Aorta (tissue), 5 donors: ENCODE results near the gene COBL. TPM values are rescaled to one million over a fixed set of nuclear protein-coding genes. Genes with fewer than 3 reads are reported as not detected.

Source experiments
- ATAC-seq: fragments of 200-7000 bp; cut with Tn5 transposase; one replicate; pipeline ENCODE4 v1.9.1; 2022; ENCODE audit warnings: moderate library complexity; ENCODE audit not compliant: low FRiP score
- DNase-seq, 2 donors: peaks; one replicate each; pipeline ENCODE4 v3.0.0-alpha.2; 2020
- H3K27ac ChIP-seq, 2 donors: one replicate each; pipeline ENCODE4 v1.5.1; 2013; ENCODE audit warnings: low read length in 2 of 2, mild to moderate bottlenecking in 2 of 2, moderate library complexity in 2 of 2, control low read depth in 1 of 2, inconsistent platforms in 1 of 2, low read depth in 1 of 2
- H3K27me3 ChIP-seq, 2 donors: one replicate each; pipeline ENCODE4 v1.6.1; 2013; ENCODE audit warnings: control low read depth in 1 of 2, low read length in 1 of 2, mild to moderate bottlenecking in 1 of 2, moderate library complexity in 1 of 2; ENCODE audit not compliant: insufficient read depth in 2 of 2, control insufficient read depth in 1 of 2
- H3K36me3 ChIP-seq, 2 donors: one replicate each; pipeline ENCODE4 v1.6.1; 2013; ENCODE audit warnings: control low read depth in 1 of 2, low read length in 1 of 2, mild to moderate bottlenecking in 1 of 2; ENCODE audit not compliant: insufficient read depth in 2 of 2, control insufficient read depth in 1 of 2
- H3K4me1 ChIP-seq, 2 donors: one replicate each; pipeline ENCODE4 v1.6.1; 2013; ENCODE audit warnings: low read length in 2 of 2, control low read depth in 1 of 2, mild to moderate bottlenecking in 1 of 2, moderate library complexity in 1 of 2; ENCODE audit not compliant: insufficient read depth in 2 of 2, control insufficient read depth in 1 of 2
- H3K4me3 ChIP-seq, 2 donors: one replicate each; pipeline ENCODE4 v1.5.1; 2013; ENCODE audit warnings: low read length in 2 of 2, control low read depth in 1 of 2, mild to moderate bottlenecking in 1 of 2
- H3K9me3 ChIP-seq: one replicate; pipeline ENCODE4 v1.6.1; 2013; ENCODE audit warnings: mild to moderate bottlenecking, low read length; ENCODE audit not compliant: control insufficient read depth
- WGBS, 2 donors: extraction: QIAGEN DNeasy Blood & Tissue Kit; methylation state at CpG; one replicate each; pipeline ENCODE4 v1.1.7; 2013; 5-methylcytosine and 5-hydroxymethylcytosine counted together
- intact Hi-C, 2 donors: fragments of 100-400 bp; cut with DNase I; formaldehyde crosslinking; loops; one replicate each; pipeline versions ENCODE4 v1.14.2 to v1.15.0; 2022
- polyA plus RNA-seq, 2 donors: library from polyadenylated mRNA; stranded (reverse); fragments of 200-250 nt; gene quantifications; one replicate each; pipeline ENCODE4 v1.2.3, GENCODE V29; 2013
- total RNA-seq, 2 donors: library from RNA; stranded (reverse); fragmentation: NEBNext Ultra II Directional; extraction: Animal tissue kit (Norgen Biotek cat#: 25700); gene quantifications; one replicate each; pipeline ENCODE4 v1.2.1, GENCODE V29; 2021
- donor health status: healthy with polysubstance abuse.
- donor health status: Bipolar disorder and iron deficiency.
- donor health status: DM: no; HTN: no; CAD: no.
- donor health status: DM: no; HTN: no; CAD: no.
- donor health status: DM: yes; HTN: yes; CAD: no.

Gene COBL
- total and polyA plus RNA-seq, 4 donors, result 0.31 to 5.3 (median 1.1) TPM

DNA sequence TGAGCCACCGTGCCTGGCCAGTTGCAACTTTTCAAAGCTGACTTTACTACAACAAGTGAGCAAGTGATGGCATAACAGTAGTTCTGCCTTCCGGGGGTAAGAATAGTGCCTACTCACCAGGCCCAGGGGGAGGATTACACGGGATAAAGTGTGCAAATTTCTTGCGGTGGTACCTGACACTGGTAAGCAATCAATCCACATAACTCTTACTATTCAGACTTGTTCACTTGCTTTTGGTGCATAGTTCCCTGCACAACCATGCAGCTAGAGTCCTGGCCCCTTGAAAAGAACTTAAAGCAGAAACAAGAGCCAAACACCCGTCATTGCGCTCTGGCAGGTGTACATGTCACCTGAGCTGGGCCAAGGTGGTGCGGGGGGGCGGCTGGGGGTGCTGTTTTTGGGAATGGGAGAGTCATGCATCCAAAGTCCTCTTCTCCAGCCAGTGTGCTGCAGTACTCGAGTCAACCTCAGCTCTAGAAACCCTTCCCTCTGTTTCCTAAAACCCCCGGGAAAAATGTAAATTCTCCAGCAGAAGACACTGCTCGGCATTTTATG lies 5.4 kb upstream of the COBL start:
- Histone ChIP-seq H3K36me3 (no peaks in the 10 kb centered on the region), H3K27me3 (no peaks in the 10 kb centered on the region), H3K27ac (no peak overlapping the region), H3K9me3 (no peaks in the 10 kb centered on the region), H3K4me3 (no peak overlapping the region), H3K4me1 (no peaks in the 10 kb centered on the region)
- 75 to 78% methylated on average over 11 of the region's 11 CpGs for WGBS, 2 donors
- no peak for ATAC-seq
- intact Hi-C loops, result no loop called here
- DNase-seq, result no peak

DNA sequence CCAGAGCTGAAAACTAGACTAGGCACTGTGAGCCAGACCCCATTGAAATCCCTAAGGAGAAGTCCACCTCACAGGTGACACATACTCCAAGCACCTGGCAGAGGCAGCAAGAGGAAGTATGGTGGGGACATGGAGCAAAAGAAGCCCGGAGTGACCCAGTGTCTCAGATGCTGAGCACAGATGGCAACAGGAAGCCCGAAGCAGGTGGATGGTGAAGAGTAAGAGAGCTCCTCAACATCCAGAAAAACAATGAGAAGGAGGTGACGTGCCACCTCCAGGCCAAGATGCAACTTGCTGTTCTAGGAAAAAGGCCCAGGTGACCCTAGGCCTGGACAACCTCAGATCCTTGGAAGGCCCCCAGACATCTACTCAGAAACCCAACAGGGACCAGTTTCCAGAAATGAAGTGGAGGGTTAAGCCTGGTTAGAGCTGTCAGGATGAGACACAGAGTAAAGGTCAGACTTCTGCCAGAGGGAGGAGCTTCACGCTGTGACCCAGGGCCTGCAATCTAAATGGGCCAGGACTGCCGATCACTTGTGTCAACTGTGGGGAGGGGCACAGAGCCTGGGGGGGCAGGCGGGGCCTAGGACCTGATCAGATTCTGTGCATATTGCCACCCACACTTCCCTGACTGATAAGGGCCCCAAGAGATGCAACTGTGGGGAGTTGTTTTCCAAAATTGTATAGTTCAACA lies 2.4 kb upstream of the COBL start:
- Histone ChIP-seq H3K27ac (no peak overlapping the region), H3K9me3 (no peaks in the 10 kb centered on the region), H3K27me3 (no peaks in the 10 kb centered on the region), H3K36me3 (no peaks in the 10 kb centered on the region), H3K4me3 (no peak overlapping the region), H3K4me1 (no peaks in the 10 kb centered on the region)
- 77 to 79% methylated on average over 6 of the region's 6 CpGs for WGBS, 2 donors
- DNase-seq, result no peak
- ATAC-seq, result no peak
- intact Hi-C loops, result no loop called here

DNA sequence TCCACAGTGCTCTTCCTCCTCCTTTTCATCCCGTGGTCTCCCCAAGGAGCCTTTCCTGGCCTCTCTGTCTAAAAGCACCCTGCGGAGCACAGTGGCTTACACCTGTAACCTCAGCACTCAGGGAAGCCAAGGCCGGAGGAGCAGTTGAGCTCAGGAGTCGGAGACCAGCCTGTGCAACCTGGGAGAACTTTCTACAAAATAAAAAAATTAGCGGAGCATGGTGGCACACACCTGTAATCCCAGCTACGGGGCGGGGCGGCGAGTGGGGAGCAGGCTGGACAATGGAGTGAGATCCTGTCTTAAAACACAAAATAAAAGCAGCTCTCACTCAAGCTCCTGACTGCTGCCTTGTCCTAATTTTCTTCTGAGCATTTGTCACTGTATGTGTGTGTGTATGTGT lies 1.4 kb upstream of the COBL start:
- ATAC-seq (no peak), DNase-seq (no peak)
- Histone ChIP-seq H3K4me3 (no peak overlapping the region), H3K36me3 (no peaks in the 10 kb centered on the region), H3K9me3 (no peaks in the 10 kb centered on the region), H3K4me1 (no peaks in the 10 kb centered on the region), H3K27ac (no peak overlapping the region), H3K27me3 (no peaks in the 10 kb centered on the region)
- WGBS, 2 donors, result 88 to 89% methylated on average over 9 of the region's 9 CpGs
- intact Hi-C loops, result no loop called here

GRCh38 chr7:51317582-51317910 lies 937 bp upstream of the COBL start:
- Histone ChIP-seq H3K4me1 (no peaks in the 10 kb centered on the region), H3K36me3 (no peaks in the 10 kb centered on the region), H3K4me3 (no peak overlapping the region), H3K27me3 (no peaks in the 10 kb centered on the region), H3K27ac (no peak overlapping the region), H3K9me3 (no peaks in the 10 kb centered on the region)
- WGBS, 2 donors, result 50 to 52% methylated on average over 8 of the region's 8 CpGs
- intact Hi-C loops, result no loop called here
- DNase-seq, result no peak
- no peak for ATAC-seq

GRCh38 chr7:51316262-51316665 lies 345 bp downstream of the COBL start:
- Histone ChIP-seq H3K36me3 (no peaks in the 10 kb centered on the region), H3K4me3 (peak overlapping the region; percentile 1 to 33), H3K4me1 (no peaks in the 10 kb centered on the region), H3K27ac (no peak overlapping the region), H3K9me3 (no peaks in the 10 kb centered on the region), H3K27me3 (no peaks in the 10 kb centered on the region)
- ATAC-seq (peak; percentile 27), DNase-seq (no peak)
- WGBS, 2 donors, result 1% methylated on average over 44 to 46 of the region's 46 CpGs
- intact Hi-C loops, result no loop called here

DNA sequence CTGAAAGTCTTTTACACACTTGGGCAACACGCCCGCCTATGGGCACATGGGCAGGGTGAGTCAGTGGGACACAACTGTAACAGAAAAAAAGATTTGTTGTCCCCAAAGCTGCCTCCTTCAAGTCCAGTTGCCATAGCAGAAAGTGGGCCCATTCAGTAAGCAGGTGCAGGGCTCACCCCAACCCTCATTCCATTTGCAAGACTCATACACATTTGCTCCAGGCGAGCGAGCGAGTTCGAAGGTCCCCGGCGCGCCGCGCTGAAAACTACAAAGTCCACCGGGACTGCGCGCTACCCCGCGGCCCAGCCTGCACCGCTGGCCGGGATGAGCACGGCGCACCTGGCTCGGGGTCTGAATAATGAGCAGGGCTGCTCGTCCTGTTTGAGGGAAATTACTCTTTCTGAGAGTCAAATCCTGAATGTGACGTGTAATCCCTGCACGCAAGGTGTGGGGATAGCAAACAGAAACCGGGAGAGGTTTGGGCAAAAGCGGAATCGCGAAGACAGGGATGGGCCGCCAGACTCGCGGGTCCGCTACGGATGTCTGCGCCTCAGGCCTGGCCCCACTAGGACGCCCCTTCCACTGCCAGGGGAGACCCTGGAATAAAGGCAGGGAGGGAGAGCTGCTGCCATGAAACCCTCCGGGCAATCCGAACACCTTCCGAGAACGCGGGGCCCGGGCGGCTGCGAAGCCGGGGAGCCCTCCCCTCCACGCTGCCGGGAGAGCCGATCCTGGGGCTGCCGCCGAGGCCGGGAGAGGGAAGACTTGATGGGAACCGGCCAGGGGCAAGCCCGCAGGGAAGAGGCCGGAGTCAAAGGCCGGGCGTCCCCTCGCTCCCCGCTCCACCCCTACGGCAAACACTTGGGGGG lies 982 bp downstream of the COBL start:
- 4% methylated on average over 58 of the region's 58 CpGs for WGBS, 2 donors
- H3K9me3 ChIP-seq, result no peaks in the 10 kb centered on the region
- no peaks in the 10 kb centered on the region for H3K27me3 ChIP-seq
- DNase-seq (no peak), ATAC-seq (peak; percentile 42)
- no peaks in the 10 kb centered on the region for H3K36me3 ChIP-seq
- no peaks in the 10 kb centered on the region for H3K4me1 ChIP-seq
- intact Hi-C loops, result no loop called here
- no peak overlapping the region for H3K27ac ChIP-seq
- peak overlapping the region; percentile 2 to 33 for H3K4me3 ChIP-seq

- no peaks in the 10 kb centered on the region for H3K4me1 ChIP-seq
- no peak overlapping the region for H3K4me3 ChIP-seq
- 92 to 94% methylated on average over 4 of the region's 4 CpGs for WGBS, 2 donors
- no peaks in the 10 kb centered on the region for H3K9me3 ChIP-seq
- ATAC-seq (no peak), DNase-seq (no peak)
- no peak overlapping the region for H3K27ac ChIP-seq
- H3K36me3 ChIP-seq, result no peaks in the 10 kb centered on the region
- intact Hi-C loops, result no loop called here
- no peaks in the 10 kb centered on the region for H3K27me3 ChIP-seq
Measured at GRCh38 chr7:51314726-51315125, 1.9 kb downstream of the COBL start.

GRCh38 chr7:51313738-51314425 lies 2.7 kb downstream of the COBL start:
- H3K9me3 ChIP-seq, result no peaks in the 10 kb centered on the region
- no peak overlapping the region for H3K27ac ChIP-seq
- DNase-seq (no peak), ATAC-seq (no peak)
- H3K4me1 ChIP-seq, result no peaks in the 10 kb centered on the region
- intact Hi-C loops, result no loop called here
- 91 to 92% methylated on average over 6 of the region's 6 CpGs for WGBS, 2 donors
- H3K27me3 ChIP-seq, result no peaks in the 10 kb centered on the region
- no peaks in the 10 kb centered on the region for H3K36me3 ChIP-seq
- no peak overlapping the region for H3K4me3 ChIP-seq
